Epithelial cell of proximal tubule (primary cell): ENCODE data around the gene TEX52. TPM values are rescaled to one million over a fixed set of nuclear protein-coding genes. Genes with fewer than 3 reads are reported as not detected.

Experiments
- DNase-seq: peaks from one replicate; pipeline ENCODE4 v3.0.0-alpha.2; 2011; ENCODE audit warnings: low read depth
- H3K4me3 ChIP-seq: 2 replicates; pipeline ENCODE4 v1.5.1; 2011; ENCODE audit warnings: low read depth, mild to moderate bottlenecking, low read length
- CTCF ChIP-seq: conservative IDR thresholded peaks from 2 replicates; pipeline ENCODE4 v1.5.1; 2012; ENCODE audit warnings: low read depth, mild to moderate bottlenecking, low read length
- total RNA-seq: library from RNA; depleted of rRNA; stranded (reverse); fragments of >200 nt; gene quantifications from 2 replicates; pipeline ENCODE4 v1.2.3, GENCODE V29; 2015

TEX52 gene
- total RNA-seq, 1 donor from 2014 or later = not detected

GRCh38 chr12:2893007-2893406 lies 36.2 kb upstream of the TEX52 start:
- peak; percentile 55 for DNase-seq
- no peak overlapping the region for H3K4me3 ChIP-seq
- no peak for TF ChIP-seq CTCF

GRCh38 chr12:2892246-2892645 lies 35.4 kb upstream of the TEX52 start:
- no peak for DNase-seq
- no peak for TF ChIP-seq CTCF
- H3K4me3 ChIP-seq = peak overlapping the region; percentile 82

- DNase-seq = no peak
- no peak for TF ChIP-seq CTCF
- peak overlapping the region; percentile 82 for H3K4me3 ChIP-seq
These were observed 34.6 kb upstream of the TEX52 start for GRCh38 chr12:2891240-2892053.

- no peak for TF ChIP-seq CTCF
- H3K4me3 ChIP-seq = peak within 1 kb of the TSS; percentile 82
- DNase-seq = peak; percentile 53
These were observed 33.8 kb upstream of the TEX52 start, which contains the start of gene TULP3 for GRCh38 chr12:2890388-2891239. Gene TULP3, plus strand, starts transcription at chr12:2890891. Its CDS starts 57 bp downstream, at chr12:2890948.

GRCh38 chr12:2890001-2890387 lies 33.2 kb upstream of the TEX52 start:
- peak overlapping the region; percentile 82 for H3K4me3 ChIP-seq
- DNase-seq = no peak
- no peak for TF ChIP-seq CTCF

GRCh38 chr12:2886768-2887450 lies 30.1 kb upstream of the TEX52 start:
- TF ChIP-seq CTCF = no peak
- DNase-seq = no peak
- H3K4me3 ChIP-seq = no peak overlapping the region
